ENCODE data around the gene CXCL14. TPM values are rescaled to one million over a fixed set of nuclear protein-coding genes. Genes with fewer than 3 reads are reported as not detected.

Gene CXCL14
- total RNA-seq, 1 experiment from 2014 or later = not detected

- H3K27ac Mint-ChIP-seq (ENCODE audit: unreplicated experiment) = no peak overlapping the region
- no TSS peak for BruUV-seq (replicated peaks)
- CTCF ChIA-PET = no interaction called here
These were observed 10.4 kb upstream of the CXCL14 start for GRCh38 chr5:135589152-135589551.

GRCh38 chr5:135587721-135588663, 9.2 kb upstream of the CXCL14 start:
- Mint-ChIP-seq H3K27me3 (ENCODE audit: insufficient read depth, unreplicated experiment) (peaks cover 7% of the 10 kb centered on the region), H3K9me3 (ENCODE audit: unreplicated experiment) (no peaks in the 10 kb centered on the region), H3K27ac (ENCODE audit: unreplicated experiment) (no peak overlapping the region), H3K36me3 (ENCODE audit: insufficient read depth, unreplicated experiment) (no peaks in the 10 kb centered on the region), H3K4me3 (ENCODE audit: unreplicated experiment) (no peak overlapping the region), H3K4me1 (ENCODE audit: low read depth, unreplicated experiment) (no peaks in the 10 kb centered on the region)
- POLR2A ChIA-PET = no interaction called here
- CTCF ChIA-PET = no interaction called here
- no peak for DNase-seq
- BruUV-seq (replicated peaks) = no TSS peak
- intact Hi-C loops (cut with micrococcal nuclease; ENCODE audit: unreplicated experiment) = no loop called here
- no peak overlapping the region for H3K4me3 ChIP-seq (ENCODE audit: low read depth, low read length)
- no peak for TF ChIP-seq CTCF (IDR thresholded peaks at IDR 0.05; ENCODE audit: insufficient read depth in 1 of 2, low read depth in 1 of 2, low read length in 1 of 2, severe bottlenecking in 1 of 2, unreplicated experiment in 1 of 2)
- no peaks in the 10 kb centered on the region for H3K4me1 ChIP-seq
- peaks cover 5% of the 10 kb centered on the region; the same call in 1 of the 2 replicates for H3K9me3 ChIP-seq
- H3K27me3 ChIP-seq (replicated peaks; ENCODE audit: control insufficient read depth, insufficient read depth, low read length) = no peaks in the 10 kb centered on the region
- H3K36me3 ChIP-seq (ENCODE audit: control insufficient read depth, insufficient read depth, low read length) = no peaks in the 10 kb centered on the region

More at GRCh38 chr5:135589152-135589551, 10.4 kb upstream of the CXCL14 start:
- no peaks in the 10 kb centered on the region for H3K4me1 Mint-ChIP-seq (ENCODE audit: low read depth, unreplicated experiment)
- H3K36me3 Mint-ChIP-seq (ENCODE audit: insufficient read depth, unreplicated experiment) = no peaks in the 10 kb centered on the region
- no peak overlapping the region for H3K4me3 Mint-ChIP-seq (ENCODE audit: unreplicated experiment)
- POLR2A ChIA-PET = no interaction called here
- TF ChIP-seq CTCF (IDR thresholded peaks at IDR 0.05; ENCODE audit: insufficient read depth in 1 of 2, low read depth in 1 of 2, low read length in 1 of 2, severe bottlenecking in 1 of 2, unreplicated experiment in 1 of 2) = no peak
- Histone ChIP-seq H3K4me3 (ENCODE audit: low read depth, low read length) (no peak overlapping the region), H3K36me3 (ENCODE audit: control insufficient read depth, insufficient read depth, low read length) (no peaks in the 10 kb centered on the region), H3K9me3 (peaks cover 5% of the 10 kb centered on the region; the same call in 1 of the 2 replicates), H3K4me1 (no peaks in the 10 kb centered on the region), H3K27me3 (replicated peaks; ENCODE audit: control insufficient read depth, insufficient read depth, low read length) (no peaks in the 10 kb centered on the region)
- DNase-seq = no peak
- peaks cover 4% of the 10 kb centered on the region for H3K27me3 Mint-ChIP-seq (ENCODE audit: insufficient read depth, unreplicated experiment)
- no peaks in the 10 kb centered on the region for H3K9me3 Mint-ChIP-seq (ENCODE audit: unreplicated experiment)
- intact Hi-C loops (cut with micrococcal nuclease; ENCODE audit: unreplicated experiment) = no loop called here

- H3K4me3 Mint-ChIP-seq (ENCODE audit: unreplicated experiment) = no peak overlapping the region
- CTCF ChIA-PET = no interaction called here
- peaks cover 17% of the 10 kb centered on the region for H3K27me3 Mint-ChIP-seq (ENCODE audit: insufficient read depth, unreplicated experiment)
- H3K9me3 Mint-ChIP-seq (ENCODE audit: unreplicated experiment) = no peaks in the 10 kb centered on the region
- no peak overlapping the region for H3K4me3 ChIP-seq (ENCODE audit: low read depth, low read length)
- no TSS peak for BruUV-seq (replicated peaks)
- H3K27me3 ChIP-seq (replicated peaks; ENCODE audit: control insufficient read depth, insufficient read depth, low read length) = no peaks in the 10 kb centered on the region
- no peaks in the 10 kb centered on the region for H3K36me3 ChIP-seq (ENCODE audit: control insufficient read depth, insufficient read depth, low read length)
- no peaks in the 10 kb centered on the region for H3K36me3 Mint-ChIP-seq (ENCODE audit: insufficient read depth, unreplicated experiment)
- POLR2A ChIA-PET = no interaction called here
- intact Hi-C loops (cut with micrococcal nuclease; ENCODE audit: unreplicated experiment) = no loop called here
- H3K4me1 Mint-ChIP-seq (ENCODE audit: low read depth, unreplicated experiment) = no peaks in the 10 kb centered on the region
- DNase-seq = no peak
- H3K9me3 ChIP-seq = peaks cover 5% of the 10 kb centered on the region; the same call in 1 of the 2 replicates
- no peaks in the 10 kb centered on the region for H3K4me1 ChIP-seq
- no peak for TF ChIP-seq CTCF (IDR thresholded peaks at IDR 0.05; ENCODE audit: insufficient read depth in 1 of 2, low read depth in 1 of 2, low read length in 1 of 2, severe bottlenecking in 1 of 2, unreplicated experiment in 1 of 2)
- H3K27ac Mint-ChIP-seq (ENCODE audit: unreplicated experiment) = no peak overlapping the region
These were observed 6.1 kb upstream of the CXCL14 start for GRCh38 chr5:135584918-135585317.
